GM18873 (cell line): Measurements from ENCODE around the gene NXT1.
"Not testable (repeated sequence)": the region's sequence is repeated elsewhere in the genome, so short reads cannot be mapped to it uniquely, and the experiment has no call there.

Source experiments
- ATAC-seq: cut with Tn5 transposase; IDR thresholded peaks from one replicate; pipeline ENCODE4 v1.9.1; 2021; ENCODE audit warnings: mild to moderate bottlenecking, moderate library complexity, moderate number of reproducible peaks; ENCODE audit not compliant: unreplicated experiment, low FRiP score

The NXT1 gene

GRCh38 chr20:23350196-23350903, at the start of gene NXT1:
Gene NXT1, plus strand, starts transcription at chr20:23350791. Its CDS starts 3,251 bp downstream, at chr20:23354042.
- ATAC-seq, result peak; percentile 82

GRCh38 chr20:23301436-23302050, 49.0 kb upstream of the NXT1 start:
- ATAC-seq, result no peak

- no peak for ATAC-seq
Observed at GRCh38 chr20:23302386-23302785, 48.2 kb upstream of the NXT1 start.

- no peak for ATAC-seq
Observed at GRCh38 chr20:23302801-23303200, 47.8 kb upstream of the NXT1 start.

- ATAC-seq, result no peak
Observed at GRCh38 chr20:23303325-23304102, 47.1 kb upstream of the NXT1 start.

GRCh38 chr20:23304616-23305015, 46.0 kb upstream of the NXT1 start:
- ATAC-seq, result no peak

- no peak for ATAC-seq
Observed at GRCh38 chr20:23305098-23305497, 45.5 kb upstream of the NXT1 start.

GRCh38 chr20:23307393-23307792, 43.2 kb upstream of the NXT1 start:
- ATAC-seq, result not testable (repeated sequence)

- no peak for ATAC-seq
Observed at GRCh38 chr20:23308024-23308423, 42.6 kb upstream of the NXT1 start.

- no peak for ATAC-seq
Observed at GRCh38 chr20:23308908-23309307, 41.7 kb upstream of the NXT1 start.

GRCh38 chr20:23309781-23310180, 40.8 kb upstream of the NXT1 start:
- no peak for ATAC-seq

GRCh38 chr20:23311947-23312506, 38.6 kb upstream of the NXT1 start:
- no peak for ATAC-seq

- no peak for ATAC-seq
Observed at GRCh38 chr20:23313271-23313670, 37.3 kb upstream of the NXT1 start.

GRCh38 chr20:23314699-23315098, 35.9 kb upstream of the NXT1 start:
- no peak for ATAC-seq

GRCh38 chr20:23315099-23315498, 35.5 kb upstream of the NXT1 start:
- ATAC-seq, result no peak

- no peak for ATAC-seq
Observed at GRCh38 chr20:23316626-23317025, 34.0 kb upstream of the NXT1 start.

- ATAC-seq, result no peak
Observed at GRCh38 chr20:23317081-23317480, 33.5 kb upstream of the NXT1 start.

GRCh38 chr20:23318347-23318746, 32.2 kb upstream of the NXT1 start:
- ATAC-seq, result no peak

- no peak for ATAC-seq
Observed at GRCh38 chr20:23320317-23320716, 30.3 kb upstream of the NXT1 start.

- ATAC-seq, result no peak
Observed at GRCh38 chr20:23325107-23325506, 25.5 kb upstream of the NXT1 start.

- no peak for ATAC-seq
Observed at GRCh38 chr20:23326774-23327173, 23.8 kb upstream of the NXT1 start.
